NCI-H2107 treated with DMSO at 0.1 percent for 48 hours (cell line): ENCODE data around the gene SNX33.
"Not testable (repeated sequence)": the region's sequence is repeated elsewhere in the genome, so short reads cannot be mapped to it uniquely, and the experiment has no call there.

Experiments used
- DNase-seq: peaks from one replicate; lab custom pipeline; 2025; ENCODE audit not compliant: unreplicated experiment; lab: John Stamatoyannopoulos, UW

Gene SNX33

DNA sequence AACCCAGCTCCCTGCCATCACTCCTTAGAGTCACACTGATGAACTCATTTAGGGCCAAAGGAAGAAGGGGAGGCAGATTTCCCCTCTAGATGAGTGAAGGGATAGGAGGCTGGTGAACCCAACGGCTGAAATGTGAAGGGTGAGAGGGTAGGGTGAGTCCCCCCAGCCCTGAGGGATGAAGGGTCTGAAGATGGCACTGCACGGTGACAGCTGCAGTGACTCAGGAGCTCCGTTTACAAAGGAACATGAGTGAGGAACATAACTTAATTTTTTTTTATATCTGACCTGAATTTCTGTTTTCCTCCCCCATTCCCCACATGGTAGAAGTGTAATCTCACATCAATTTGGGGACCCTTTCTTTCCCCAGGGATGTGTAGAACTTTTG, 14.0 kb downstream of the SNX33 start:
- DNase-seq = no peak

DNA sequence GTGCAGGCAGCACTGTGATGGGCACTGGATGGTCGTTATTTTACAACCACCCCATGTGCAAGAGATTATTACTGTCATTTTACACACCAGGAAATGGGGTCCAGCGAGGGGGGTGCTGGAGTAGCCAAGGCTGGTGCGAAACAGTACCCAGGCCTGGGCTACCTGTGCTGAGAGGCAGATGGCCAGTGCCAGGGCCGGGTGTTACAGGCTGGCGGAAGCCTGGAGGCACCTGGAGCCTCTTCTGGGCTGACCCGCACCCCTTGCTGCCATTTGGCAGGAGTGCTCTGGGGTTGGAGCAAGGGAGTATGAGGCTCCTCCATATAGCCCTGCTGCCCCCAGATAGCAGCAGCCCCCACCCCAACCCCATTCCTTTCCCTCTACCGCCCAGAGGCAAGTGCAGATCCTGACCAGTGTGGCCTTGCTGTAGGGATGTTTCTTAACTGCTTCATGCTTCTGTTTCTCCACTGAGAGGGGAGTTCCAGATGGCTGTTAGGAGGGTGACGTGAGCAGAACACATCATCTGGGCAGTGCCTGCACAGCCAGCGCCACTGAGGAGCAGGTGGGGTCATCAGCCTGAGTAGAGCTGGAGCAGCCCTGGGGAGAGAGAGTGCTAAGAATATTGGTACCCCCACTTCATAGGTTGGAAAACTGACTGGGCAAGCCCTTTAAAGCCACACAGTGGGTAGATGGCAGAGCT, 15.3 kb downstream of the SNX33 start:
- no peak for DNase-seq

DNA sequence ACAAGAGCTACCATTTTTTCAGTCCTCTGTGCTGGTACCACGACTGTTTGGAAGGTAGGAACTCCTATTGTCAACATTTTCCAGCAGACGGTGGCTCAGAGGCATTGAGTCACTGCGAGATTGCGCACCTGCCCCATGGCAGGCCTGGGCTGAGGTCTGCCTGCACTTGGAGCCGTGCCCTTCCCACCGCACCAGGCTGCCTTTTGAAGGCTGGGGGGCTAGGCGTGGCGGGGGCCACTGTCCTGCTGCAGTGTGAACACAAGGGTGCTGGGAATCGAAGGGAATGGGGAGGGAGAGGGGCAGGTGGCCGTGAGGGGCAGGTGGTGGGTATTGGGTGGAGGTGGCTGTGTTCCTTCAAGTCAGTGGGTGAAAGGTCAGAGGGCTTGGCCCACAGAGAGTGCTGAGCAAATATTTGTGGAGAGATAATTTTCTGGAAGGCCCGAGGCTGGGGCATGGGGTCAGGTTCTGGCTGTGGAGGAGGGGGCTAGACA, 16.3 kb downstream of the SNX33 start:
- no peak for DNase-seq

DNA sequence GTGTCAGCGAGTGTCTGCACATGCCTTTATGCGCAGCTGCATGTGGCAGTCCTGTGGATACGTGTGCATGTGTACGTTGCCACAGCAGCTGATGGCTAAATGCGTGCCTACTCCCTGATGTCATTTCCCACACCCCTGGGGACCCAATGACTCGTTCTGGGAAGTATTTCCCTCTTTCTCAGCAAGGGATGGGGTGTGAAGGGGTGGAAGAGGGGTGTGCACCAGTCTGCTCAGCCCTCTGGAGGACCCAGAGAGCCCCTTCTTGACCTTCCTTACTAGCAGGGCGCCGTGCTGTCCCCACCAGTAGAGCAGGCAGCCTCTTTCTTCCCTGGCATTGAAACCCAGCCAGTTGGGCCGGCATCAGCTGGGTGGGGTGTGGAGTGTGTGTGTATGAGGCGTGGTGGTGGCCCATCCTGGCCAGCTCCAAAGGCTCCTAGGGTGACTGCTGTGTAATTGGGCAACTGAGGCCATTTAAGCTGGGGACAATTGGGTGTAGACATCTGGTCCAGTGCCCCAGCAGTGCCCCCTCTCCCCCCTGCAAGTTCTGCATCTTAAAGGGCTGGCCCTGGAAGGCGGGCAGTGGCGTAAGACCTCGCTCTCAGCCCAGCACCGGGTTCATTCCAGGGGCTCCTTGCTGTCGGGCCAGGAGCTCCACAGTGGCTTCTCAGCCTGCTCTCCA, 19.2 kb downstream of the SNX33 start:
- DNase-seq = no peak

DNA sequence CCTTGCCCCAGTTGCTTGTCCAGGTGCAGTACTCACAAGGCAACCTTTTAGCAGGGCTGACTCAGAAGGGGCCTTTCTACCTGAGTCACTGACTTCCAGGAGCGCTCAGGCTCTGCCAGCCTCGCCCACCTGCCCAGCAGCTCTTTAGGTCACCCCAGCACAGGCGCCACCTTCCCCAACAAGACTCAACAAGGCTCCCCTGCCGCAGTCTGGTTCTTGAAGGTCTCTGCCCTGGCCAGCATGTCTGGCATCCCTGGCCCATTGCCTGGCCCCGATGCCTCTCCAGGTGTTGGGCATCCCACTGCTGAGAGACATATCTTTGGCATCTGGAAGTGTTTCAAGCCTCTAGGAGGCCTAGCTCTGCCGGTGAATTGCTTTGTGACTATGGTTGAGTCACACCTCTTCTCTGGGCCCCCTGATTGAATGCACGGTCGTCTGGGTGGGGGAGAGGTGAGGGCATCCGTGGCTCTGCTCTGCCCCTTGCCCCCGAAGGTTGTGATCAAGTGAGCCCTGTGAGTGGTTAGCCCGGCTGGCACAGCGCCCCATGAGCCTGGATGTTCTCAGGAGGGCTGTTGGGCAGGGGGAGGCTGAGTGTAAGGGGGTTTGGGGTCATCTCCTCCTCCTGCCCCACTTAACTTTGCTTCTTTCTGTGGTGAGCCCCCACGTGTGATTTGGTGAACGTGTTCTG, 21.6 kb downstream of the SNX33 start:
- no peak for DNase-seq

DNA sequence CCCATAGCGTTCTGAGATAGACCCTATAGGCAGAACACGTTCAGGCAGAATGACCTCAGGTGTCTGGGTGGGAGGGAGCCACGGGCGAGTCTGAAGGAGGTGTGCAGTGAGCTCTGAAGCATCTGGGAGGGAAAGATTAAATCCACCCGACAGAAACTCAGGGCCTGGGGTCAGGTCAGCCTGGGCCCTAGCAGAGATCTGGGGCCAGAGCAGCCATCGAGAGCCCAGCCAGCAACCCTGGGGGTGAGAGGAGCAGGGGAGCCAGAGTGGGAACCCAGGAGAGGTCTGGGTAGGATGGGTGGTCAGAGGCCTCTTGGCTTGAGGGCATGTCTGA, 22.1 kb downstream of the SNX33 start:
- DNase-seq = no peak

DNA sequence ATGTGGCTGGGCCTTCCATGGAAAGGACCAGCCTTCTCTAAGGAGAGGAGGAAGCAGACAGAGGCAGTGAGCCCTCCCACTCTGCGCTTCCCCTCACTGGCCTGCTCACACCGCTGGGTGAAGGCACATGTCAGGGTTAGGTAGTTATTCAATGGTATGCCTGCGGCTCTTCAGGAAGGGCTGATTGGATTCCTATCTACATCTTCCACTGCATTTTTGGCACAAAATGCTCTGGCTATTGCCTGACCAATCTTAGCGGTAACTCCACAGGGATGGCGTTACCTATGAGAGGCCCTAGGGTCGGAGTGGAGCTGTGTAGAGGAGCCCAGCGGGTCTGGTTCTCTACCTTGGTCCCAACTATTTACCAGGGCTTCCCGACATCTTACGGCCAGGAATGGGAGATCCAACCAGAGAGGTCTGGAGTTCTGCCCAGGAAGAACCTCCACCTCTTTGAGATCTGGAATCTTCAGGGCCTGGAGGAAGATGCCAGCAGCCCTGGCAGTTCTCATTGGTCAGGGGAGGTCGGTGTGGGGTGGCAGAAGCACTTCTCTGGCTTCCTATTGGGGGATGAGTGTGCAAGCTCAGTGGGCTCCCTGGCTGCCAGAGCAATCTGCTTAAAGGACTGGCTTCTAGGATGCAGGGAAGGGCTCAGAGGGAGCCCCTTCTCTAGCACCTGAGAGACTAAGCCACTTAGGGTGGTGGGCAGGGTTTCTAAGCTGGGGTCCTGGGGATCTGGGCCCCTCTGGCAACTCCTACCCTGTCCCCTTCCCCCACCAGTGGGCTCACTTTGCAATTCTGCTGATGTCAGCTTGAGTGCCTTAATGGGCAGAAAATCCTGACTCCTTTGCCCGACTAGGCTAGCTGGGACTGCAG, 24.3 kb downstream of the SNX33 start:
- no peak for DNase-seq

DNA sequence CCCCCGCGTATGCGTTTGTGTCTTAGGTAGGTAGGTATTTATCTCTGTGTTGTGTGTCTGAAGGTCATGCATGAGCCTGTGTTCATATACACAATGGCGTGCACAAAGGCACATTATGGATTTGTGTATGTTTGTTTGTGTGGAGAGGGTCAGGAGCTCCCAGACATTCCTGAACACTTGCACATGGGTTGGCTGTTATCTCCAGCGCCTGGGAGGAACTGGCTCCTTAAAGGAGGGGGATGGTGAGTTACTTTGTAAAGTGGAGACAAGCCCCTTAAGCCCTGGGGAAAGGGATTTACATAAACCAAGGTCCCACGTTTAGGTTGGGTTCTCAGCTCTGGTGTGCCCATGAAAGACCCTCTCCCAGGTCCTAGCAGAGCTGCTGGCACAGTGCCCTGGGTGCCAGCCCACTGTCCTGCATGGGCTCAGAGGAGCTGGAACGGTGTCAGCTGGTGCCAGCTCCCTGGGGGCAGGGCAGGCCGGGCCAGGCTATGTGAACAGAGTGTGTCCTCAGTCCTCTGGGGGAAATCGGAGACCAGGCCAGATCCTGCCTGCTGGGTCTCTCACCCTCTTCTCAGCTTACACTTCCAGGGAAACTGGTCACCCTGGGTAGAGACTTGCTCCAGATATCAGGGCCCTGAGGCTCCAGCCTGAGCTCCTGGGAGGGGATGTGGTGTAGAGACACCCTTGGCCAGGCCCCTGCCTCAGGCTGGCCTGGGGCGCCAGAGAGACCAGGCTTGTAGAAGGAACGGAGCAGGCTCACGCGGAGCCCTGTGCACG, 25.1 kb downstream of the SNX33 start:
- no peak for DNase-seq

DNA sequence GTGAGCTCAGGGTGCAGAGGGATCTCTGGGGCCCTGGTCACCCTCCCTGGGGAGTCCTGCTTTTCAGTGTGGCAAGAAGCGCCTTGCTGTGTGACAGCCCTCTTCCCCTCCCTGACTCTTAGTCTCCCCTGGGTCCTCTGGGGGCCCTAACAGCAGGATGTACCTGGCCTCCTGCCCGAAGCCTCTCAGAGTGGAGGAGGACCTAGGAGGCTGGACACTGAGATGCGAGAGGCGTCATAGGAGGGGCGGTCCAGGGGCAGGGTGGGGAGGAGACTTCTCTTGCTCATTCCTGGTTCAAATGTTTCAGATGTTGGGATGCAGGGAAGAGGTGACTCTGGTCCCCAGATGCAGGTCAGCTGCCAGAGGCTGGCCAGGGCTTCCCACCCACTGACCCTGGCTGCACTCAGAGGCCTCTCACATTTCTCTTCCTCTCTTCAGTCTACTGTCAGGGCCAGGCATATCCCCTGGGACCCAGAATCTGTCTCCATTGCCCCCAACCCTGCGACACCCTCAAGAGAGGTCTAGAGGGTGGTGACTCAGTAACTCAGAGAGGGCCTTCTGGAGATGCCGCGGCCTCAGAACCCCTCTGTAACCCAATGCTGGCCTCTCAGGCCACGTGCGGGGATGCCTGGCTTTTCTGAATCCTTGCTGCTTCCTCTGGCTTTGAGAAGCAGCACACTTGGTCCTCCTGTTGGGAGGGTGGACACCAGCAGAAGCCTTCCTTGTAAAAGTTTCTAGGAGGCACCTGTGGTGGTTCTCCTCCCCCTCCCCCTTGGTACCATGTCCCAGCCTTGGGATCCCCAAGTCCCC, 25.9 kb downstream of the SNX33 start:
- DNase-seq = peak; percentile 23

DNA sequence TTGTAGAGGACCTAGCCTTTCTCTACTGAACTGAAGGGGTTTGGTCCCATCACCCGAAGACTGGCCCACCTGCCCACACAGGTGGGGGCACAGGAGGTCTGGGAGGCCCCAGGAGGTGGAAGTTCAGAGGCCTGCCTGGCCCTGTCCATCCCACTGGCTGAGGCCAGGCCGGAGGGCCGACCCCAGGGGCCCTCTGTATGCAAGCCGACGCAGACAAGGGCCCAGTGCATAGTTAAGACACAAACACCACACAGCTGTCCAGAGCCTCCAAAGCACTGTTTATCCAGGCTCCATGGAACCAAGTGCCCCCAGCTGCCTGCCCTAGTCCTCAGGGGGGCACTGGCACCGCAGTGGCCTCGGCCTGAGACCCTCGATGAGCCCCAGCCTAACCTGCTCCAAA, 26.7 kb downstream of the SNX33 start:
- DNase-seq = no peak

DNA sequence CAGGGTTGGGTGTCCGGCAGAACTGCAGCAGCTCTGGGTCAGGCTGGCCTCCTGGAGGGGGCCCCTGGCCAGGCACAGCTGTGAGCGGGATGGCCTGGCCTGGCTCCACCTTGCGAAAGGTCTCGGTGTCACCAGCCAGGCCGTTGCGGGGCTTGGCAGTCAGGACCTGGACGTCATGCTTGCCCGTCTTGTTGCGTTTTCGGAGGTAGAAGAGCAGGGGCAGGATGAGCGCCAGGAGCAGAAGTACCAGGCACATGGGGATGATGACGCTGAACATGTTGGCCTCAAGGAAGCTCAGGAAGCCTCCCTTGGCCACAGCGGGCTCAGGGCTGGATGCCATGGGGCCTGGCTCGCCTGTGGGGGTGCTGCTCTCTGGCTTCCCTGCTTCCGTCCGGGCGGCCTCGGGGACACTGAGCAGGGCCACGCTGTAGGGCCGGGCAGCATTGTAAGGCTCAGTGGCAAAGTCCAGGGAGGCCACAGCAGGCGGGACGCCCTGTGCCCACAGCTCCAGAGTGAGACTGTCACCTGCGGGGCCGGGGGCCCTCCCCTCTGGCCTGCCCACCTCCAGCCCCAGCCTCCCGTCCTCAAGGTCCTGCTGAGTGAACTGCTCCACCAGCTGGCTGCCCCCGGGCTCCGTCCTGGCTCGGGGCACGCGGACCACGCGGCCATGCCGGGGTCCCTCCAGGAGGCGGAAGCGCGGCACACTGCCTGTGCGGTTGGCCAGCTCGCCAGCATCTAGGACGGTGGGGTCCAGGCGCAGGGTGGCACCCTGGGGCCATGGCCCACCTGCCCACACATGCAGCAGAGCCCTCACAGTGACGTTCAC, 28.1 kb downstream of the SNX33 start:
- DNase-seq = no peak

DNA sequence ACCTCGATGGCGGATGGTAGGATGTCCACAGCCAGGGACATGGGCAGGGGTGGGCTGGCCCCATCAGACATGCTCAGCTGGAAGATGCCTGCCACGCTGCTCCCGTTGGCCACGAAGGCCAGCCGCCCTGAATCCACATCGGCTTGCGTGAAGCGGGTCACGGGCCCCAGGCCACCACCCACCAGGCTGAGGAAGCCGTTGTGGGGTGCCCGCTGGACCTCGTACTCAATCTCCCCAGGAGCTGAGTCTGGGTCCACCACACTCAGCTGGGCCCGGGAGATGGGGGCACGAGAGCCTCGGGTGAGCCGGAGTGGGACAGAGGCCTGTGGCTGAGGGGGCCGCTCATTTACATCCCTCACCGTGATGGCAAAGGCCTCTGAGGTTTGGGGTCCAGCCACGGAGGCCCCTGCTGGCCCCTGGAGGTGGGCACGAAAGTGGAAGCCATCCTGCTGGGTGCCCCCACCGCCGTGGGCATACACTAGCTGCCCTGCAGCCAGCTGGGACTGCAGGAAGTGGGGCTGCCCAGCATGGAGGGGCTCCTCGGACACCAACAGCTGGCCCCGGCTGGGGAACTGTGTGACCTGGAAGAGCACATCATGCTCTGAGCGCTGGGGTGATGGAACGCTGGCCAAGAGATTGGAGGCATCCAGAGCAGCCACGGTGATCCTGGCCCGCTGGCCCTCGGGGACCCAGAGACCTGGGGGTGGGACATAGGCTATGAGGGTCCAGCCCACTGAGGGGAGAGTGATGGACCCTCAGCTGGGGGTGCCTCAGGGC, 29.2 kb downstream of the SNX33 start:
- no peak for DNase-seq

DNA sequence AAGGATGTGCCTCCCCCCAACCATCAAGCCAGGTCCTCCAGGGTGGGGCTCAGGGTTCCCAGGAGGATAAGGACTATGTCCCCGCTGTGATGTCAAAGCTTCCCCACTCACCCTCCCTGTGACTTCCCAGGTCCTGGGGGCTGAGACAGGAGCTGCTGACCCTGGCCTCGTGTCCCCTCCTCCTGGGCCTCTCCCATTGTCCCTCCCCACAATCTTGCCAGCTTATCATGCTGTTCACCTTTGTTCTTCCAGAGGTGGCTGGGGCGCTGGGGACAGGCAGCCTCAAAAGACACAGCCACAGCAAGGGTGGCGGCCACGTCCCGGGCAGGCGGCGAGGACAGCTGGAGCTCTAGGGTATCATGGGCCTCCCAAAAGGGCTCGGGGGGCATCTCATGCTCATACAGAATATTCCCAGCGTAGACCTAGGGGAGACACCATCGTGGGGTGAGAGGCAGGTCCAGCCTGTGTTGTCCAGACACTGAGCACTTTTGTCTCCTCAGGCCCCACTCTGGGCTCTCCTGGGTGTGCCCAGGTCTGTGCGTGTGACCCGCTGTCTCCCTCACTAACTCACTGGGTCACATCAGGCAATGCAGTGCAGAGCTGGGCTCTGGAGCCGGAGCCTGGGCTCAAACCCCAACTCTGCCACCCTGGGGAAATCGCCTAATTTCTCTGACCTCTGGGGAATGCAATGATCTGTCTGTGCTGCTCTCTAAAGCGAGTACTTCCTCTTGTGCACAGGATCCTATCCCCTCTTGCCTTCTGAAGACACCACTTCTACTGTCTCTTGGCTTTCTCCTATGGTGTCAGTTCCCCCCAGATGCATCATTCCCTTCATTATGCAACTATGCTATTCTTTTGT, 30.0 kb downstream of the SNX33 start:
- DNase-seq = no peak

DNA sequence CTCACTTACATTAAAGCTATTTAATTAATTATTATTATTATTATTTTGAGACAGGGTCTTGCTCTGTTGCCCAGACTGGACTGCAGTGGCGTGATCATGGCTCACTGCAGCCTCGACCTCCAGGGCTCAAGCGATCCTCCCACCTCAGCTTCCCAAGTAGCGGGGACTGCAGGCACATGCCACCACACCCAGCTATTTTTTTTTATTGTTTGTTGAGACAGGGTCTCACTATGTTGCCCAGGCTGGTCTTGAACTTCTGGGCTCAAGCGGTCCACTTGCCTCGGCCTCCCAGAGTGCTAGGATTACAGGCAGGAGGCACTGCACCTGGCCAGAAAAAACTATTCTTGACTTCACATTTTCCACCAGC, 30.6 kb downstream of the SNX33 start:
- DNase-seq = not testable (repeated sequence)

DNA sequence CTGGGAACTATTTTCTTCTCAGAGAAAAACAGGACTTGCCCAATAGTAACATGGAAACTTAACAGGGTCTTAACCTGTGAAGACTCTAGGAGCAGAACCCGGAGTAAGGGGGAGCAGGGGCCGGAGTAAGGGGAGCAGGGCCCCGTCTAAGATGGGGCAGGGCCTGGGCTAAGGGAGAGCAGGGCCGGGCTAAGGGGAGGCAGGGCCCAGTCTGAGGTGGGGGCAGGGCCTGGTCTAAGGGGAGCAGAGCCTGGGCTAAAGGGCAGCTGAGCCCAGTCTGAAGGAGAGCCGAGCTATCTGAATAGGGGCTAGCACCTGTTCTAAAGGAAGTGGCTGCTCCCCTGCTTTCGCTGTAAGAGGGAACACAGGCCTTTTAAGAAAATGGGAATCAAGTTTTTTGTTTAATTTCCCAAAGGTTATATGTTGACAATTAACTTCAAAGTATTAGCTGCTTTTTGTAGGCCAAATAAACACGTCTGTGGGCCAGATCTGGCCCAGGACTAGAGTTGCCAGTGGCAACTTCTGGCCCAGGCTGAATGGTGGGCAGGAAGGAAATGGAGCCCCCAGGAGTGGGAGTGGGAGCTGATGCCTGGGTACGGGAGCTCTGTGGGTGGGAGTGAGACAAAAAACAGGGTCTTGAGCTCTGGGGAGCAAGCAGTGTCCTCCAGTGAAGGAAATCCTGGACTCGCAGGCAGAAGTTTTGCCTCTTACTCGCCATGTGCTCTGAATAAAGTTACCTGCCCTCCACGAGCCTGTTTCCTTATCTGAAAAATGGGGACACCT, 32.5 kb downstream of the SNX33 start:
- no peak for DNase-seq
